HG03521 (cell line): ENCODE measurements around the gene SUPT4H1.
"Not testable (repeated sequence)": the region's sequence is repeated elsewhere in the genome, so short reads cannot be mapped to it uniquely, and the experiment has no call there.

ENCODE experiments used
- ATAC-seq: cut with Tn5 transposase; IDR thresholded peaks from one replicate; pipeline ENCODE4 v1.9.1; 2021; ENCODE audit warnings: mild to moderate bottlenecking, moderate library complexity; ENCODE audit not compliant: unreplicated experiment

Gene SUPT4H1

DNA sequence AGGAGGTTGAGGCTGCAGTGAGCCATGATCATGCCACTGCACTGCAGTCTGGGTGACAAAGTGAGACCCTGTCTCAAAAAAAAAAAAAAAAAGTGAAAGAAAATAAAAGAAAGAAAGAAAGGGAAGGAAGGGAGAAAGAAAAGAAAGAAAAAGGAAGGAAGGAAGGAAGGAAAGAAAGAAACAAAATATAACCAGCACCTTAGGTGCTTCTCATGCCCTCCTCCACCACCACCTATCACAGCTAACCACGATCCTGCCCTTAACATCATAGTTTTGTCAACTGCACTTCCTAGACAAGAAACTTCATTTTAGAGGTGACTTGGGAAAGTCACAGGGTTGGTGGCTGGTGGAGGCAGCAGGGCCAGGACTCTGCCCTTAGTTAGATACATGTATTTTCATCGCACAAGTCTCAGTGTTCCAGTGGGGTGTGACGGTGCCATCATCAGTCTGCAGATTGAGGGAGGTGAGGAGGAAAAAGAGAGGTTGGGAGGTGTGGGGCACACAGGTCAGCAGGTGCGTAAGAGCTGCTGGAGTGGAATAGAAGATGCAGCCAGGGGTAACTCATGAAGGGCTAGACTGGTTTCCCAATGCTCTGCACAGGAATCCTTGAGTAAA, 10.0 kb downstream of the SUPT4H1 start:
- ATAC-seq, result no peak

GRCh38 chr17:58341136-58341860, 10.7 kb downstream of the SUPT4H1 start:
- not testable (repeated sequence) for ATAC-seq

- no peak for ATAC-seq
Measured at GRCh38 chr17:58340405-58340876, 11.6 kb downstream of the SUPT4H1 start.

- no peak for ATAC-seq
Measured at GRCh38 chr17:58339755-58340404, 12.1 kb downstream of the SUPT4H1 start.

DNA sequence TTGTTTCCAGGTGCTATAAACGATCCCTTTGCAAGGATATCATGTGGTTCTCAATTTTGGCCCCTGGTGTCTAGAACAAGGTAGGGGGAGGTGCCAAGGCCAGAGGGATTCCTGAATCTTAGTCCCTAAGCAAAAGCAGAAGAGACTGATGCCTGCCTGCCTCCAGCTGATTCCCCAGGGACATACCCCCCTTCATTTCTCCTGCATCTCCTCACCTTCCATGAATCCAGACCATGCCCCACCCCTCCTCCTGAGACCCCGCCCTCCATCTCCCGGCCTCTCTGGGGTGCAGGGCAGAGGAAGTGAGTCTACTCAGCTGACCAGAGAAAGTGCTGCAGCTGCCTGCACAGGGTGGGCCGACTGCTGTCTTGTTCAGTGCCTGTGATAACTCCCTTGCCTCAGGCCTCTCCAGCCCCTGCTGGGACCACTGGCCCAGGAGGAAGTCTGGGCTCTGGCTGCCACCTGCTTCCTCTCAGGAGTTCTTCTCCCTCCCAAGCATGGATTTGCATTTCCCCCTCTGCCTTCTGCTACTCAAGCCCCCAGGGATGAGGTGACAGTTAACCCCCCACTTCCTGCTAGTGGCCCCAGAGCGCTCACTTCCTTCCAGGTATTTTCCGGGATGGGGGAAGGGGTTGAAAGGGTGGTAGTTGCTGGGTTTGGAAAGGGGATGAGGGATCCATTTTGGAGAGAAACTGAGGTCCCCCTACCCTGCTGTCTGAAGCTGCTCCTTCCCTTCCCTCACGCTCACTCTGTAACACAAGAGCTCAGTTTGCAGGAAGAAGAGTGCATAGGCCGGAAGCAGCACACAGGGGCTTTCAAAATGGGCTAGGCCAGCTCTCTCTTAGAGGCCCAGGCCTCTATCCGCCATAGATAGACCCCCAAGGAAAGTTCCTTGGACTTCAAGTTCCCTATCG, 12.9 kb downstream of the SUPT4H1 start:
- no peak for ATAC-seq

- no peak for ATAC-seq
Measured at GRCh38 chr17:58338454-58338840, 13.6 kb downstream of the SUPT4H1 start.

- ATAC-seq, result peak; percentile 53
Measured at GRCh38 chr17:58337600-58338453, 14.2 kb downstream of the SUPT4H1 start.

GRCh38 chr17:58337210-58337599, 14.8 kb downstream of the SUPT4H1 start:
- ATAC-seq, result no peak

DNA sequence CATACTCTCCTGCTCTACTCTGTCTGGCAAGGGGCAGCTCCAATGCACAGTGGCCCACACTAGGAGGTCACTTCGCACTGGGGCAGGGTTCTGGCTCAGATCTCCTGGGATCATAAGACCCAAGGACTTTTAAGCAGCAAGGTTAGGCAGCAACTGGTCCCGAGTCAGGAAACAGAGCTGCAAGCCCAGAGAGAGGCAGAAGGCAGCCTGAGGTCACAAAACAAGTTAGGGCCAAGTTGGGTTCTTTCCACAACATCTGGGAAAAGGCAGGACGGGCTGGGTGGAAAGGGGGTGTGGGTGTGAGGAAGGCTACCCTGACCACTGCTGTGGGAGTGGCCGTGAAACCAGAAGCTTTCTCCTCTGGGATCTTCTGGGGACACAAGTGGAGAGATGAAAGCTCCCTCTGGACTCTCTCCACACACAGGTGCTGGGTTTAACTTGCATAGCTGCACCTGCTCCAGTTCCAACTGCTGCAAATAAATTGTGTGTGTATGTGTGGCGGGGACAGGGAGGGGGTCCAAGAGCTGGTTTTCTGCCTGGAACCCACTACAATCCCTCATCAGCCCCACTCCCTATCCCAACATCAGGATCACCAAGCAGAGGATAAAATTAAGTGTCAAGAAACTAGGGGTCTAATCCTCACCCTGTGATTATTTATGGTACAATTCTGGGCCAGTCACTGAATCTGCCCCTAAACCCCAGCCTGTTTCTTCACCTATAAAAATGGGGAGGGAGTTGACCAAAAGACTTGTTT, 15.4 kb downstream of the SUPT4H1 start:
- no peak for ATAC-seq

- ATAC-seq, result no peak
Measured at GRCh38 chr17:58335779-58336455, 16.1 kb downstream of the SUPT4H1 start.

DNA sequence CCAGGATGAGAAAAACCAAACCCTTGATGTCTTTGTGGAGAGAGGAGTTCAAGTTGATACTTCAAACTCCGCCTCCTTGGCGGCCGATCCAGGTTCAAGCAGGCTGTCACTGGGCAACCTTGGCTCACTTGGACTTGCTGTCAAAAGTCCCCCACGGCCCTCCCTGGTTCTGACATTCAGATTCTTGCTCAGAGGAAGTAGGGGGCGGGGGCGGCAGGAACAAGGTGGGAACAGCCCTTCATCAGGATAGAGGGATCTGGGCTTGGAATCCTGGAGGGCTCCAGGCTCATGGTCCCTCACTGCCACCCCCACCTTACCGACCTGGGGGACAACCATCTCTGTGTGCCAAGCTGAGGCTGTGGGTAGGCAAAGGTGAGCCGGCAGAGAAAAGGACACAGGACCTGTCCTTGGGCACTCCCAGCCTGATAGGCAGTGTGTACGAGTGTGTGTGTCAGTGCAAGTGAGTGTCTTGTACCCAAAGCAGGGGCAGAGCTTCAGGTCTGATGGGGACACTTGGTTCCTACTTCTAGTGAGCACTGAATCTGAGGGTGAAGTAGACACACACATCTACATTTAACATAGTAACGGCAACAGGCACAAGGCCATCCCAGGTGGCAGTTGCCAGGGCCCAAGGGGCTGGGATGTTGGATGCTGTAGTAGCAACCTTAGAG, 16.8 kb downstream of the SUPT4H1 start:
- no peak for ATAC-seq

GRCh38 chr17:58334661-58335060, 17.3 kb downstream of the SUPT4H1 start:
- no peak for ATAC-seq

GRCh38 chr17:58334256-58334655, 17.7 kb downstream of the SUPT4H1 start:
- no peak for ATAC-seq

DNA sequence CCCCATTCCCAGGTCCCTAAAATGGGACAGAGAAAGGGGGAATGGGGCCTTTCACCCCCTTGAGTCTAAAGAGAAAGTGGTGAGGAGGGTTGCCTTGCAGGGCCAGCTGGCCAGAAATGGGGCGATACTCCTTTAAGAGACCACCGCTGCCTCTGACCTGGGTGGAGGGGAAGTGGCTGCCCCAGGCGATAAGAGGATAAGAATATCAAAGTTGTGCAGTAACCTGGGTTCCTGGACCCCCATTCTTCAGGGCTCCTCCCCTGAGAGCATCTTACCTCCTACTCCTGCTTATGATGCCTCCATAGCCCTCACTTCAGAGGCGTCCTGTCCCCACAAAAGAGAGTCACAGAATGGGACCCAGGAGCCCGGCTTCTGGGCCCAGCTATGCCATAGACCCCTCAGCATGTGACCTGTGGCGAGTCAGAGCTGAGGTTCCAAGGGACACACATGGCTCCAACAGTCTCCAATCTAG, 18.2 kb downstream of the SUPT4H1 start:
- ATAC-seq, result no peak

DNA sequence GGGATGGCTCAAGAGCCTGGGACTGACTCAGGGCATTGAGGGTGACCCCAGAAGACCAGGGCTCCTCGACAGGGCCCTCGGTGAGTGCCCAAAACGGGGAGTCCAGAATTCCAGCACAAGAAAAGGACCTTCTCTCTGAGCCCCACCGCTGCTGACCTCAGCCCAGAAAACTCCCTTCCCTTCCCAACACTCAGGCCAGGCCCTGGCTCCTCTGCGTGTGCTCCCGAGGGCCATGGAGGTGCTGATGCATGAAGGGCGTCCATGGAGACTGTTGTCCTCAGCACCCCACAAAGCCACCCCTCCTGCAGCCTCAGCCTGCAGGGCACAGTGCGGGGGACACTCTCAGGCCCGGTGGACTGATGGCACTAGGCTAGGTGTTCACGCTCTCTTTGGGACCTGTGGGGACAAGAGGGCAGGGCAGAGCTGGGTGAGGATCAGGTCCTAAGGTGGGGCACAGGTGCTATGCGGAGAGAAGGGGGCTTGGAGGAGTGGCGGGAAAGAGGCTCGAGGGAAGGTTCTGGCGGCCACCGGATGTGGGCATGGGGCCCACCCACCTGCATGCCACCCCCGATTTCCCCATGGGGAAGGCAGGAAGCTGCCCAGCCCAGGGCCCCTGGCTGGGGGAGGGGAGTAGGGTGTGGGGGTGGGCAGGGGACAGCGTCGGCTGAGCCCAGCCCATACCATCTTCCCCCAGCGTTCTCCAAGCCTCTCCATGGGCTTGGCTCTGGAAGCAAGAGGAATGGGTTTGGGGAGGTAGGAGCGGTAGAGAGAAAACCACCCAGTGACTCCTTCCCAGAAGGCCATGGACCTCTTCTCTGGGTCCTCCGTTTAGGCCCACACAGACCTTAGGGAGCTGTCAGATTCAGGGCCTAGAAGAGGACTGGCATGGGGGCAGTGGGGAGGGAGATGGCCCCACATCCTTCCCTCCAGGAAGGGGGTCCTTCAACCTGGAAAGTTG, 18.9 kb downstream of the SUPT4H1 start:
- ATAC-seq, result no peak

- ATAC-seq, result no peak
Measured at GRCh38 chr17:58331815-58332777, 19.9 kb downstream of the SUPT4H1 start.
